ENCODE results near the gene REEP3. TPM values are rescaled to one million over a fixed set of nuclear protein-coding genes. Genes with fewer than 3 reads are reported as not detected.

REEP3 gene
- total RNA-seq, 4 donors from 2014 or later, result 60.3 to 115 (median 89.2) TPM

DNA sequence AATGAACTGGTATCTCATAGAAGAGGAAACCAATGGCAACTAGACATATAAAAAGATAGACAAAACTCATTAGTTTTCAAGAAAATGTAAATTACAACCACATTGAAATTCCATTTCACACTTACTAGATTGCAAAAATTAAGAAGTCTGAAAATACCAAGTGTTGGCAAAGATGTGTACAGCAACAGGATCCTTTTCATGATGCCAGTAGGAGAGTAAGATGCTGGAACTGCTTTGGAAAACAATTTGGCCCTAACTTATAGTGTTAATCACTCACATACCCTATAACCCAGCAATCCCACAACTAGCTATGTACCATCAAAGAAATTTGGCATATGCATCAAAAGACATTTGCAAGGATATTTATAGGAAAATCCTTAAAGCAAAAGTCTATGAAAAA, 15.5 kb downstream of the REEP3 start:
- H3K27me3 ChIP-seq, result no peaks in the 10 kb centered on the region
- intact Hi-C loops (cut with DNase I), result no loop called here
- DNase-seq (ENCODE audit: extremely low spot score), result no peak
- H3K4me3 ChIP-seq, result no peak overlapping the region
- H3K4me1 ChIP-seq, result peaks cover 1 to 13% (median 6%) of the 10 kb centered on the region in 4 donors
- TF ChIP-seq POLR2A (IDR thresholded peaks at IDR 0.05; ENCODE audit: low read depth) (no peak), POLR2AphosphoS5 (IDR thresholded peaks at IDR 0.05) (no peak)
- H3K36me3 ChIP-seq, result no peaks in the 10 kb centered on the region
- no peak overlapping the region for H3K27ac ChIP-seq (replicated peaks in 1 of 4)
- H3K9me3 ChIP-seq, result no peaks in the 10 kb centered on the region

DNA sequence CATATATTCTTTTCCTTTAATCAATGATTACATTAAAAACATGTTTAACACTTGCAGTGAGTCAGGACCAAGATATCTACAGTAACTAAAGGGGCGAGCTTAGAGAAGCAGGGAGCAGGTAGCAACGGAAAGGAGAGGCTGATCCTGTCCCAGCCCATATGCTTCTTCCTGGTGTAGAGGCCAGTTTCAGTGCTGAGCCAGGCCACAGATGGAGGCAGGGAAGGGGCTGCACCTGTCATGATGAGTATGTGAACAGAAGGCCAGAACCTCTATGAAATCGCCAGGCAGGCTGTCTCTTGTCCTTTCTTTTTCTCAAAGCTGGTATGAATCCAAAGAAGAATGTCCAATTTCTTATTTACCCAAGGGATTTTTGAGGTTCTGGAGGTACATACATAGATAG, 16.3 kb downstream of the REEP3 start:
- intact Hi-C loops (cut with DNase I), result no loop called here
- TF ChIP-seq POLR2A (IDR thresholded peaks at IDR 0.05; ENCODE audit: low read depth), result no peak
- TF ChIP-seq, protein P1, sequence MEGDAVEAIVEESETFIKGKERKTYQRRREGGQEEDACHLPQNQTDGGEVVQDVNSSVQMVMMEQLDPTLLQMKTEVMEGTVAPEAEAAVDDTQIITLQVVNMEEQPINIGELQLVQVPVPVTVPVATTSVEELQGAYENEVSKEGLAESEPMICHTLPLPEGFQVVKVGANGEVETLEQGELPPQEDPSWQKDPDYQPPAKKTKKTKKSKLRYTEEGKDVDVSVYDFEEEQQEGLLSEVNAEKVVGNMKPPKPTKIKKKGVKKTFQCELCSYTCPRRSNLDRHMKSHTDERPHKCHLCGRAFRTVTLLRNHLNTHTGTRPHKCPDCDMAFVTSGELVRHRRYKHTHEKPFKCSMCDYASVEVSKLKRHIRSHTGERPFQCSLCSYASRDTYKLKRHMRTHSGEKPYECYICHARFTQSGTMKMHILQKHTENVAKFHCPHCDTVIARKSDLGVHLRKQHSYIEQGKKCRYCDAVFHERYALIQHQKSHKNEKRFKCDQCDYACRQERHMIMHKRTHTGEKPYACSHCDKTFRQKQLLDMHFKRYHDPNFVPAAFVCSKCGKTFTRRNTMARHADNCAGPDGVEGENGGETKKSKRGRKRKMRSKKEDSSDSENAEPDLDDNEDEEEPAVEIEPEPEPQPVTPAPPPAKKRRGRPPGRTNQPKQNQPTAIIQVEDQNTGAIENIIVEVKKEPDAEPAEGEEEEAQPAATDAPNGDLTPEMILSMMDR (IDR thresholded peaks at IDR 0.05), result no peak
- no peak for TF ChIP-seq POLR2AphosphoS5 (IDR thresholded peaks at IDR 0.05)
- TF ChIP-seq EP300 (IDR thresholded peaks at IDR 0.05), result no peak
- no peaks in the 10 kb centered on the region for H3K27me3 ChIP-seq
- H3K9me3 ChIP-seq, result no peaks in the 10 kb centered on the region
- no peak overlapping the region for H3K4me3 ChIP-seq
- H3K27ac ChIP-seq (replicated peaks in 1 of 4), result no peak overlapping the region
- DNase-seq (ENCODE audit: extremely low spot score), result no peak
- H3K36me3 ChIP-seq, result no peaks in the 10 kb centered on the region
- peaks cover 0 to 9% (median 6%) of the 10 kb centered on the region in 4 donors for H3K4me1 ChIP-seq
- WGBS, result 83% methylated on average over 3 of the region's 3 CpGs

DNA sequence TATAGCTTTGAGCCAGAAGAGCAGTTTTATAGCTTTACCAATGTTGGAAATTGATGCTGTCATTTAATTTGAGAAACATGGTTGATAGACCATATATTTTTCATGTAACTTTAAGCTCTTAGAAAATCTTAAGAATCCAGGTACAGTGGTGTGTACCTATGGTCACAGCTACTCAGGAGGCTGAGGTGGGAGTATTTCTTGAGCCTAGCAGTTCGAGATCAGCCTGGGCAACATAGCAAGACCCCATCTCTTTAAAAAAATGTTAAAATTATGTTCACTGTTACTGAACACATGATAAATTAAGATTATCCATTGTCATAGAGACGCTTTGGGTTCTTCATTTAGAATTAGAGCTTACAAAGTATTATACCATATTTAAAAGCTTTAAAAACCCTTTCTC, 18.2 kb downstream of the REEP3 start:
- TF ChIP-seq POLR2A (IDR thresholded peaks at IDR 0.05; ENCODE audit: low read depth), result no peak
- TF ChIP-seq EP300 (IDR thresholded peaks at IDR 0.05), result no peak
- TF ChIP-seq, protein P1 (IDR thresholded peaks at IDR 0.05), result no peak
- TF ChIP-seq POLR2AphosphoS5 (IDR thresholded peaks at IDR 0.05), result no peak
- Histone ChIP-seq H3K27me3 (no peaks in the 10 kb centered on the region), H3K4me3 (no peak overlapping the region), H3K4me1 (peaks cover 5 to 17% (median 12%) of the 10 kb centered on the region in 4 donors), H3K27ac (replicated peaks in 1 of 4) (no peak overlapping the region), H3K36me3 (no peaks in the 10 kb centered on the region), H3K9me3 (no peaks in the 10 kb centered on the region)
- 98% methylated on average over 2 of the region's 2 CpGs for WGBS
- DNase-seq (ENCODE audit: extremely low spot score), result no peak
- intact Hi-C loops (cut with DNase I), result no loop called here

DNA sequence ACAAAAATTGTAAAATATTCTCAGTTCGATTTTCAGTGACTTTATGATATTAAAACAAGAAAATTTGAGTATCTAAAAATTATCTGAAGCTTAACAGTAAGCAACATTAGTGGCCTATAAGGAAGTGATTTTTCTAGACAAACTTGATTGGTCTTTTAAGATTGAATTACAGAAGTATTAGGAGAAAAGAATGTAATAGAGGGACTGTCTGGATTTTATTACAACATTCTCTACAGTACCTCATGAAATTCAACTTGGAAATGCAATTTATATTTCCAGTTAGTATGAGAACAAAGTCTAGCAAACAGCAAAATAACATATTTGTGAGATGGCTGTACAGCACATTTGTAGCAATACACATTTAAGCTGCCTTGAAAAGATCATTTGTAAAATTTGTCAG, 18.8 kb downstream of the REEP3 start:
- no peak overlapping the region for H3K4me3 ChIP-seq
- H3K9me3 ChIP-seq, result no peaks in the 10 kb centered on the region
- peaks cover 6 to 22% (median 17%) of the 10 kb centered on the region in 4 donors for H3K4me1 ChIP-seq
- intact Hi-C loops (cut with DNase I), result no loop called here
- no peak for DNase-seq (ENCODE audit: extremely low spot score)
- 81% methylated on average over 1 of the region's 1 CpG for WGBS
- no peaks in the 10 kb centered on the region for H3K27me3 ChIP-seq
- H3K27ac ChIP-seq (replicated peaks in 1 of 4), result no peak overlapping the region
- H3K36me3 ChIP-seq, result no peaks in the 10 kb centered on the region
- TF ChIP-seq, protein P1 (IDR thresholded peaks at IDR 0.05), result no peak
- TF ChIP-seq POLR2A (IDR thresholded peaks at IDR 0.05; ENCODE audit: low read depth), result no peak
- TF ChIP-seq EP300 (IDR thresholded peaks at IDR 0.05), result no peak
- no peak for TF ChIP-seq POLR2AphosphoS5 (IDR thresholded peaks at IDR 0.05)

DNA sequence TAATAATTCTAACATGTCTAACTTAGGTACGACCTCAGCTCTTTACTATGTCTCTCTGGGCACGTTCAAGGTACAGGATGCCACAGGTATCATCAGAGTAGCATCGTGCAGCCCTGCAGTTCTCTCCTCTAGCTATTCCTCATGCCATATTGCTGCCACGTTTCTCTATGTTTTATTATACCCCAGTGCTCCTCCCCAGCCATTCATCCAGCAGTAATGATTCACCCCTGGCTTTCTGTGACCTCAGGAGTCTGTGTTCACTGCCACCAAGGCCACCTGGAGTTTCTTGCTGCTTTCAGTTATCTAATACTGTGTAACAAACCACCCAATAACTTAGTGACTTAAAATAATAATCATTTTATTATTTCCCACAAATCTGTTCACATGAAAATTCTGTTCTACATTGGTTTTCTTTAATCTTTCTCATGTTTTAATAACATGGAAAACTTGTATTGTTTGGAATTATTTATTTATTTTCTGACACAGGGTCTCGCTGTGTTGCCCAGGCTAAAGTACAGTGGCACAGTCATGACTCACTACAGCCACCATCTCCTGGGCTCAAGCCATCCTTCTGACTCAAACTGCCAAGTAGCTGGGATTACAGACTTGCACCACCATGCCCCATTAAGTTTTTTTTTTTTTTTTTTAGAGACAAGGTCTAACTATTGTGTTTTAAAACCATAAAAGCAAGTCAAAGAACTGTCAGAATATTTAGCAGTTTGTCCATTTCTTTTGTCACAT, 21.8 kb downstream of the REEP3 start:
- 88% methylated on average over 5 of the region's 5 CpGs for WGBS
- TF ChIP-seq, protein P1 (IDR thresholded peaks at IDR 0.05), result no peak
- TF ChIP-seq EP300 (IDR thresholded peaks at IDR 0.05) (no peak), POLR2AphosphoS5 (IDR thresholded peaks at IDR 0.05) (no peak), POLR2A (IDR thresholded peaks at IDR 0.05; ENCODE audit: low read depth) (no peak)
- intact Hi-C loops (cut with DNase I), result no loop called here

More for the DNA sequence above, 21.8 kb downstream of the REEP3 start:
- Histone ChIP-seq H3K4me1 (peaks cover 16 to 29% (median 22%) of the 10 kb centered on the region in 4 donors), H3K27me3 (no peaks in the 10 kb centered on the region), H3K9me3 (no peaks in the 10 kb centered on the region), H3K4me3 (no peak overlapping the region), H3K27ac (replicated peaks in 1 of 4) (no peak overlapping the region), H3K36me3 (no peaks in the 10 kb centered on the region)
- DNase-seq (ENCODE audit: extremely low spot score), result no peak

Measured in esophagus muscularis mucosa (tissue), 4 donors.